HG02870 (cell line): ENCODE measurements around the gene CEL.
"Not testable (repeated sequence)": the region's sequence is repeated elsewhere in the genome, so short reads cannot be mapped to it uniquely, and the experiment has no call there.

ENCODE experiments used
- ATAC-seq: cut with Tn5 transposase; IDR thresholded peaks from one replicate; pipeline ENCODE4 v1.9.1; 2021; ENCODE audit warnings: mild to moderate bottlenecking, moderate library complexity; ENCODE audit not compliant: unreplicated experiment

Gene CEL

DNA sequence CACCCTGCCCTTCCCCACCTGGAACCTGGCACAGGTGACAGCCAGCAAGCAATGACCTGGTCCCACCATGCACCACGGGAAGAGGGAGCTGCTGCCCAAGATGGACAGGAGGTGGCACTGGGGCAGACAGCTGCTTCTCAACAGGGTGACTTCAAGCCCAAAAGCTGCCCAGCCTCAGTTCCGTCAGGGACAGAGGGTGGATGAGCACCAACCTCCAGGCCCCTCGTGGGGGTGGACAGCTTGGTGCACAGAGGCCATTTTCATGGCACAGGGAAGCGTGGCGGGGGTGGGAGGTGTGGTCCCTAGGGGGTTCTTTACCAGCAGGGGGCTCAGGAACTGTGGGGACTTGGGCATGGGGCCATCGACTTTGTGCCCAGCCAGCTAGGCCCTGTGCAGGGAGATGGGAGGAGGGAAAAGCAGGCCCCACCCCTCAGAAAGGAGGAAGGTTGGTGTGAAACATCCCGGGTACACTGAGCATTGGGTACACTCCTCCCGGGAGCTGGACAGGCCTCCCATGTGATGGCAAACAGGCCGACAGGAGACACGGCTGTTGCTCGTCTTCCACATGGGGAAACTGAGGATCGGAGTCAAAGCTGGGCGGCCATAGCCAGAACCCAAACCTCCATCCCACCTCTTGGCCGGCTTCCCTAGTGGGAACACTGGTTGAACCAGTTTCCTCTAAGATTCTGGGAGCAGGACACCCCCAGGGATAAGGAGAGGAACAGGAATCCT is 1.9 kb downstream of the CEL start:
- ATAC-seq: no peak

DNA sequence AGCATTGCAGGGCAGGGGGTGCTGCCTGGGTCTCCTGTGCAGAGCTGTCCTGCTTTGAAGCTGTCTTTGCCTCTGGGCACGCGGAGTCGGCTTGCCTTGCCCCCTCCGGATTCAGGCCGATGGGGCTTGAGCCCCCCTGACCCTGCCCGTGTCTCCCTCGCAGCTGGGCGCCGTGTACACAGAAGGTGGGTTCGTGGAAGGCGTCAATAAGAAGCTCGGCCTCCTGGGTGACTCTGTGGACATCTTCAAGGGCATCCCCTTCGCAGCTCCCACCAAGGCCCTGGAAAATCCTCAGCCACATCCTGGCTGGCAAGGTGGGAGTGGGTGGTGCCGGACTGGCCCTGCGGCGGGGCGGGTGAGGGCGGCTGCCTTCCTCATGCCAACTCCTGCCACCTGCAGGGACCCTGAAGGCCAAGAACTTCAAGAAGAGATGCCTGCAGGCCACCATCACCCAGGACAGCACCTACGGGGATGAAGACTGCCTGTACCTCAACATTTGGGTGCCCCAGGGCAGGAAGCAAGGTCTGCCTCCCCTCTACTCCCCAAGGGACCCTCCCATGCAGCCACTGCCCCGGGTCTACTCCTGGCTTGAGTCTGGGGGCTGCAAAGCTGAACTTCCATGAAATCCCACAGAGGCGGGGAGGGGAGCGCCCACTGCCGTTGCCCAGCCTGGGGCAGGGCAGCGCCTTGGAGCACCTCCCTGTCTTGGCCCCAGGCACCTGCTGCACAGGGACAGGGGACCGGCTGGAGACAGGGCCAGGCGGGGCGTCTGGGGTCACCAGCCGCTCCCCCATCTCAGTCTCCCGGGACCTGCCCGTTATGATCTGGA is 2.7 kb downstream of the CEL start:
- ATAC-seq: no peak

DNA sequence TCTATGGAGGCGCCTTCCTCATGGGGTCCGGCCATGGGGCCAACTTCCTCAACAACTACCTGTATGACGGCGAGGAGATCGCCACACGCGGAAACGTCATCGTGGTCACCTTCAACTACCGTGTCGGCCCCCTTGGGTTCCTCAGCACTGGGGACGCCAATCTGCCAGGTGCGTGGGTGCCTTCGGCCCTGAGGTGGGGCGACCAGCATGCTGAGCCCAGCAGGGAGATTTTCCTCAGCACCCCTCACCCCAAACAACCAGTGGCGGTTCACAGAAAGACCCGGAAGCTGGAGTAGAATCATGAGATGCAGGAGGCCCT is 3.2 kb downstream of the CEL start:
- no peak for ATAC-seq

DNA sequence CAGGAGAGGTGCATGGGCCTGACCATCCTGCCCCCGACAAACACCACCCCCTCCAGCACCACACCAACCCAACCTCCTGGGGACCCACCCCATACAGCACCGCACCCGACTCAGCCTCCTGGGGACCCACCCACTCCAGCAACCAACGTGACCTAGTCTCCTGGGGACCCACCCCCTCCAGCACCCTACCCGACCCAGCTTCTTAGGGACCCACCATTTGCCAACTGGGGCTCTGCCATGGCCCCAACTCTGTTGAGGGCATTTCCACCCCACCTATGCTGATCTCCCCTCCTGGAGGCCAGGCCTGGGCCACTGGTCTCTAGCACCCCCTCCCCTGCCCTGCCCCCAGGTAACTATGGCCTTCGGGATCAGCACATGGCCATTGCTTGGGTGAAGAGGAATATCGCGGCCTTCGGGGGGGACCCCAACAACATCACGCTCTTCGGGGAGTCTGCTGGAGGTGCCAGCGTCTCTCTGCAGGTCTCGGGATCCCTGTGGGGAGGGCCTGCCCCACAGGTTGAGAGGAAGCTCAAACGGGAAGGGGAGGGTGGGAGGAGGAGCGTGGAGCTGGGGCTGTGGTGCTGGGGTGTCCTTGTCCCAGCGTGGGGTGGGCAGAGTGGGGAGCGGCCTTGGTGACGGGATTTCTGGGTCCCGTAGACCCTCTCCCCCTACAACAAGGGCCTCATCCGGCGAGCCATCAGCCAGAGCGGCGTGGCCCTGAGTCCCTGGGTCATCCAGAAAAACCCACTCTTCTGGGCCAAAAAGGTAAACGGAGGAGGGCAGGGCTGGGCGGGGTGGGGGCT is 4.6 kb downstream of the CEL start:
- no peak for ATAC-seq

DNA sequence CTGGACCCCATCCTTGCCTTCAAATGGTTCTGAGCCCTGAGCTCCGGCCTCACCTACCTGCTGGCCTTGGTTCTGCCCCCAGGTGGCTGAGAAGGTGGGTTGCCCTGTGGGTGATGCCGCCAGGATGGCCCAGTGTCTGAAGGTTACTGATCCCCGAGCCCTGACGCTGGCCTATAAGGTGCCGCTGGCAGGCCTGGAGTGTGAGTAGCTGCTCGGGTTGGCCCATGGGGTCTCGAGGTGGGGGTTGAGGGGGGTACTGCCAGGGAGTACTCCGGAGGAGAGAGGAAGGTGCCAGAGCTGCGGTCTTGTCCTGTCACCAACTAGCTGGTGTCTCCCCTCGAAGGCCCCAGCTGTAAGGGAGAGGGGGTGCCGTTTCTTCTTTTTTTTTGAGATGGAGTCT is 5.2 kb downstream of the CEL start:
- no peak for ATAC-seq

DNA sequence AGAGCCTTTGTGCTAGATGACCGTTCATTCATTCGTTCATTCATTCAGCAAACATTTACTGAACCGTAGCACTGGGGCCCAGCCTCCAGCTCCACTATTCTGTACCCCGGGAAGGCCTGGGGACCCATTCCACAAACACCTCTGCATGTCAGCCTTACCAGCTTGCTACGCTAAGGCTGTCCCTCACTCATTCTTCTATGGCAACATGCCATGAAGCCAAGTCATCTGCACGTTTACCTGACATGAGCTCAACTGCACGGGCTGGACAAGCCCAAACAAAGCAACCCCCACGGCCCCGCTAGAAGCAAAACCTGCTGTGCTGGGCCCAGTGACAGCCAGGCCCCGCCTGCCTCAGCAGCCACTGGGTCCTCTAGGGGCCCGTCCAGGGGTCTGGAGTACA is 6.0 kb downstream of the CEL start:
- no peak for ATAC-seq

DNA sequence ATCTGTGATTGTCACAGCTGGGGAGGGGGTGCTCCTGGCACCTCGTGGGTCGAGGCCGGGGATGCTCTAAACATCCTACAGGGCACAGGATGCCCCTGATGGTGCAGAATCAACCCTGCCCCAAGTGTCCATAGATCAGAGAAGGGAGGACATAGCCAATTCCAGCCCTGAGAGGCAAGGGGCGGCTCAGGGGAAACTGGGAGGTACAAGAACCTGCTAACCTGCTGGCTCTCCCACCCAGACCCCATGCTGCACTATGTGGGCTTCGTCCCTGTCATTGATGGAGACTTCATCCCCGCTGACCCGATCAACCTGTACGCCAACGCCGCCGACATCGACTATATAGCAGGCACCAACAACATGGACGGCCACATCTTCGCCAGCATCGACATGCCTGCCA is 6.7 kb downstream of the CEL start:
- not testable (repeated sequence) for ATAC-seq

DNA sequence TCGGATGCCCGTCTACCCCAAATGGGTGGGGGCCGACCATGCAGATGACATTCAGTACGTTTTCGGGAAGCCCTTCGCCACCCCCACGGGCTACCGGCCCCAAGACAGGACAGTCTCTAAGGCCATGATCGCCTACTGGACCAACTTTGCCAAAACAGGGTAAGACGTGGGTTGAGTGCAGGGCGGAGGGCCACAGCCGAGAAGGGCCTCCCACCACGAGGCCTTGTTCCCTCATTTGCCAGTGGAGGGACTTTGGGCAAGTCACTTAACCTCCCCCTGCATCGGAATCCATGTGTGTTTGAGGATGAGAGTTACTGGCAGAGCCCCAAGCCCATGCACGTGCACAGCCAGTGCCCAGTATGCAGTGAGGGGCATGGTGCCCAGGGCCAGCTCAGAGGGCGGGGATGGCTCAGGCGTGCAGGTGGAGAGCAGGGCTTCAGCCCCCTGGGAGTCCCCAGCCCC is 8.8 kb downstream of the CEL start:
- not testable (repeated sequence) for ATAC-seq

DNA sequence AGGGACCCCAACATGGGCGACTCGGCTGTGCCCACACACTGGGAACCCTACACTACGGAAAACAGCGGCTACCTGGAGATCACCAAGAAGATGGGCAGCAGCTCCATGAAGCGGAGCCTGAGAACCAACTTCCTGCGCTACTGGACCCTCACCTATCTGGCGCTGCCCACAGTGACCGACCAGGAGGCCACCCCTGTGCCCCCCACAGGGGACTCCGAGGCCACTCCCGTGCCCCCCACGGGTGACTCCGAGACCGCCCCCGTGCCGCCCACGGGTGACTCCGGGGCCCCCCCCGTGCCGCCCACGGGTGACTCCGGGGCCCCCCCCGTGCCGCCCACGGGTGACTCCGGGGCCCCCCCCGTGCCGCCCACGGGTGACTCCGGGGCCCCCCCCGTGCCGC is 9.2 kb downstream of the CEL start:
- ATAC-seq: not testable (repeated sequence)

DNA sequence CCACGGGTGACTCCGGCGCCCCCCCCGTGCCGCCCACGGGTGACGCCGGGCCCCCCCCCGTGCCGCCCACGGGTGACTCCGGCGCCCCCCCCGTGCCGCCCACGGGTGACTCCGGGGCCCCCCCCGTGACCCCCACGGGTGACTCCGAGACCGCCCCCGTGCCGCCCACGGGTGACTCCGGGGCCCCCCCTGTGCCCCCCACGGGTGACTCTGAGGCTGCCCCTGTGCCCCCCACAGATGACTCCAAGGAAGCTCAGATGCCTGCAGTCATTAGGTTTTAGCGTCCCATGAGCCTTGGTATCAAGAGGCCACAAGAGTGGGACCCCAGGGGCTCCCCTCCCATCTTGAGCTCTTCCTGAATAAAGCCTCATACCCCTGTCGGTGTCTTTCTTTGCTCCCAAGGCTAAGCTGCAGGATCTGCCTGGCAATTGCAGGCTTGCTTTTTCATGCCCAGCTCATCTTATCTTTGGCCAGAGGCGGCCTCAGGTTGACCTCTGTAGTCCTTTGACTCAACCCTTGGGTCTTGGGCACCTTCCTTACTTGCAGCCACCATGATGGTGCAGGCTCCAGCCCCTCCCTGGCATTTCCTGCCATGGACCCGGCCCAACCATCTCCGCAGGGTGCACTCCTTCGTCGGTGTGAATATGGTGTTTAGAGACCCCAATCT is 9.8 kb downstream of the CEL start:
- ATAC-seq: no peak

DNA sequence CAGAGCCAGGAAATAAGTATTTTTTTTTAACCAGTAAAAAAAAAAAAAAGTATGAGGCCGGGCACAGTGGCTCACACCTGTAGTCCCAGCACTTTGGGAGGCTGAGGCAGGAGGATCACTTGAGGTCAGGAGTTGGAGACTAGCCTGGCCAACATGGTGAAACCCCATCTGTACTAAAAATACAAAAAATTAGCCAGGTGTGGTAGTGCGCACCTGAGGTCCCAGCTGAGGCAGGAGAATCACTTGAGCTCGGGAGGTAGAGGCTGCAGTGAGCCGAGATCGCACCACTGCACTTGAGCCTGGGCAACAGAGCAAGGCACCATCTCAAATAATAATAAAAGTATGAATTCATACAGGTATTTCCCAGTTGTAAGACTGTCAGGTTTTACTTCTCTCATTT is 10.4 kb downstream of the CEL start:
- ATAC-seq: not testable (repeated sequence)

DNA sequence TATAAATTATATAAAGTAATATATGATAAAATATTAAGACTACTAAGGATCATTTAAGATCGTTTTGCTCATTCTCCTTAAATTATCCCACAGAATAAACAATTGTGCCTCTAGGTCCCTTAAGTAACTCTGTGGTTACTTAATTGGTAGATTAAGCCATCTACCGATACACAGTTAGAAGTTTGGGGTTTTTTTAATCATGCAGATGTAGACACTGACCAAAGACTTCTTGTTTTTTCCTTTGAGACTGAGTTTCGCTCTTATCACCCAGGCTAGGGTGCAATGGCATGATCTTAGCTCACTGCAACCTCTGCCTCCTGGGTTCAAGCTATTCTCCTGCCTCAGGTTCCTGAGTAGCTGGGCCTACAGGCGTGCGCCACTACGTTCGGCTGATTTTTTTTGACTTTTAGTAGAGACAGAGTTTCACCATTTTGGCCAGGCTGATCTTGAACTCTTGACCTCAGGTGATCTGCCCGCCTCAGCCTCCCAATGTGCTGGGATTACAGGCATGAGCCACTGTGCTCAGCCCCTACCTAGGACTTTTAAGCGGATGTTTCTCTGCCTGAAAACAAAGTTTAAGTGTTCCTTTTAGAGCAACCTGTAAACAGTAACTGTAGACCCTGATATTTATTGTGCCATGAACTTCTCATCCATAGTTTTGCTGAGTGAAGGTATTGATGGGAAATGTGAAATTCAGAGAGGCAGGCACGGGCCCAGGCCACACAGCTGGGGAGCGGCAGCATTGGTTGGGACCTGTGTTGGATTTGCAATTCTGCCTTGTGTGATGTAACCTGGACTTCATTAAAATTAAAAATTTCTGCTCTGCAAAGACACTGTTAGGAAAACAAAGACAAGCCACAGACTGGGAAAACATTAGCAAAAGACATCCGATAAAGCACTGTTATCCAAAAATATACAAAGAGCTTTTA is 11.6 kb downstream of the CEL start:
- ATAC-seq: no peak

DNA sequence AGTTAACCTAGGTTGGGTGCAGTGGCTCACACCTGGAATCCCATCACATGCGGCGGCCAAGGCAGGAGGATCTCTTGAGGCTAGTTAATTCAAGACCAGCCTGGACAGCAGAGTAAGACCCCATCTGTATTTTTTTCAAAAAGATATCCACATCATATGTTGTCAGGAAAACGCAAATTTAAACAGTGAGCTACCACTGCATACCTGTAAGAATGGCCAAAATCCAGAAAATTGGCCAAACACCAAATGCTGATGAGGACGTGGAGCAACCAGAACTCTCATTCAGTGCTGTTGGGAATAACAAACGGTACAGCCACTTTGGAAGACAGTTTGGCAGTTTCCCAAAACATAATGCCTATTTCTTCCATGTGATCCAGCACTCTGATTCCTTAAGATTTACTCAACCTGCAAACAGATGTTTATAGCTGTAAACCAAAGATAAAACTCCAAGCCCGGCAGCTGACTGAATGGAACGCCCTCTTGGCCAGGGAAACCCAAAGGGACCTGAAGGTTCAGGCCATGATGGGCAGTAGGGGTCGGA is 12.4 kb downstream of the CEL start:
- ATAC-seq: no peak

DNA sequence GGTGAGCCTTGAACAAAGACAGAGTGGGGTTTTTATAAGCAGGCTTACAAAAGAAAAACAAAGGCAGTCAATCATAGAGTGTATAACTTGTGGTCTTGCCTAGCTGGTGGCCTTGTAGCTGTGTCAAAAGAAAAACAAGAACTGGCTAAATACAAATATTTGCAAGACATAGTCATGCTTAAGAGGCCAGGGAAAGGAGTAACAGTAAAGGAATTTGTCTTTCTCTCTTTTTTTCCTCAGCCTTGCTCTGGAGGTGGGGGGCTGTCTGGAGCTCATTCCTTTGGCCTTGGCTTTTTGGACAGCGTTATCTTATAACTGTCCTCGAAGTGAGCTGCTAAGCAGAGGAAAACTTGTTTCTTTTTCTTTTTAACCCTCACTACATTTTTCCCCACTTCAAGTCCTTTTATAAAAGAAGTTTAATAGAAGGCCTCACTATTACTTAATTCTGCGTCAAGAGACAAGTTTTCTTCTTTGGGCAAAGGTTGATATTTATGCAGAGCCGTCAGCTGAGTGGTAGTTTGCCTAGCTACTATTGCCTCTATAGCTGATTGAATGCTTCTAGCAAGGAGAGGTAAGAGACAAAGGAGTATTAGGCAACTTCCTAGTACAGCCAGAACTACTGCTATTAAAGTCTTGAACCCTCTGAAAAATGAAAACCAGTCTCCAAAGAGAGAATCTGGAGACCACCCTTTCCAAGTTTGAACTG is 14.3 kb downstream of the CEL start:
- ATAC-seq: no peak

DNA sequence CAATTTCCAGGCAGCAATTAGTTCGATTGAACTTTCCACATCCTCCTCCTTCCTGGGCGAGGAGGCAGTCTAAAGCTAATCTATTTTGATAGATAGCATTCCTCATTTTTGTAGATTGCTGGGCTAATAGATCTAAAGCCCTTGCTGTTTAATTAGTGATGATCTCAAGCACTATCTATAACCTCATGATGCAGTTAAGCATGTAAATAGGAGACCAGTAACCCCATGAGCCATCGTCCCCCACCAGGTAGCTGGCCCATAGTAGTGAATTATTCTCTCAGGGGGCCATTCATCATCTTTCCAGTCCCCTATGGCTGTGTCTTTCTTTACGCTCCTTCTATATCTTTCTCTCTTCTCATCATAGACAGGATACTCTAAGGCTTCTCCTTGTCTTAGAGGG is 14.9 kb downstream of the CEL start:
- no peak for ATAC-seq

DNA sequence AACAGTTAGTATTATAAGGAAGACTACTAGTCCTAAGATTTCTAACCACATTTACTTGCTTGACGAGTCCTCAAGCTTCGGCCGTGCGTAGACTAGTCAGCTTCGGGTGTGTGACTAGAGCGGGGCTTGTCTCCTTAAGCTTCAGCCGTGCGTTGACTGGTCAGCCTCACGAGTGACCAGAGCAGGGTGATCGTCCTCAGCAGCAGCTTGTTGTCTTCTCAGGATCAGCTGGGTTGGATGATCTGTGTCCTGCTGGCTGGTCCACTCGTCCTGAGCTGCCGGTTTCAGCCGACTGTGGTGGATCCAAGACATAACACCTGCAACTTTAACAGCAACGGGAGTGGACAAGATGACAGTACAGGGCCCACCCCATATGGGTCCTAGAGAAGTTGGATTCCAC is 16.7 kb downstream of the CEL start:
- no peak for ATAC-seq

DNA sequence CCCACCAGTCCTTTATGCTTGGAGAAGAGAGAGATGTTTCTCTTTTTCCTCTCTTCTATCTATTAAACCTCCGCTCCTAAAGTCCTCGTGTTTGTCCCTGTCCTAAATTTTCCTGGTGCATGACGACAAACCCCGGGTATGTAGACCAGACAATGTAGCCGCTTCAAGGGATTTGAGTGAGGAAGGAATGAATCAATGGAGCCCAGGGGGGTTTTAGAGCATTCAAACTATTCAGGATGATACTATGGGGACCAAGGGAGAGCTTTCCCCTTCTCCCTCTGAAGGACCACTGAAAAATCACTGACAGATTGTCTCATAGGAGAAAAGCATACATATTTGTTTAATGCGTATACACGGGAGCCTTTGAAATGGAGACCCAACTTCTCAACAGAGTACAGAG is 18.4 kb downstream of the CEL start:
- no peak for ATAC-seq

DNA sequence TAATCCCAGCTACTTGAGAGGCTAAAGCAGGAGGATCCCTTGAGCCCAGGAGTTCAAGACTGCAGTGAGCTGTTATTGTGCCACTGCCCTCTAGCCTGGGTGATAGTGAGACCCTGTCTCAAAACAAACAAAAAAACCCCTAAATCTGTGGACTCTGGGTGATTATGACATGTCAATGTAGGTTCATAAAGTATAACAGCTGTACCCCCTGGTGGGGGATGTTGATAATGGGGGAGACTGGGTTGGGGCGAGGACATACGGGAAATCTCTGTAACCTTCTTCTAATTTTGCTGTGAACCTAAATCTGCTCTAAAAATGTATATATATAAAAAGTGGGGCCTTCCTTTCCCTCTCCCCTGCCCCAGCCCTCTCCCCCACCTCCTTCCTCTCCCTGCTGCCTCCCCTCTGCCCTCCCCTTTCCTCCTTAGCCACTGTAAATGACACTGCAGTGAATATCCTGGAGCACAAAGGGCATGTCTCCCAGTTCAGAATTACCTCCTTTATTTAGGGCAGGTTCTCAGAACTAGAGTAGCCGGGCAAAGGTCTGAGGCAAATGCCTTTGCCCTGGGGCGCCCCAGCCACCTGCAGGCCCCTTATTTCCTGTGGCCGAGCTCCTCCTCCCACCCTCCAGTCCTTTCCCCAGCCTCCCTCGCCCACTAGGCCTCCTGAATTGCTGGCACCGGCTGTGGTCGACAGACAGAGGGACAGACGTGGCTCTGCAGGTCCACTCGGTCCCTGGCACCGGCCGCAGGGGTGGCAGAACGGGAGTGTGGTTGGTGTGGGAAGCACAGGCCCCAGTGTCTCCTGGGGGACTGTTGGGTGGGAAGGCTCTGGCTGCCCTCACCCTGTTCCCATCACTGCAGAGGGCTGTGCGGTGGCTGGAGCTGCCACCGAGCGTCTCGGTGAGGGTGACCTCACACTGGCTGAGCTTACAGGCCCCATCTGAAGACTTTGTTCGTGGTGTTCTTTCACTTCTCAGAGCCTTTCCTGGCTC is 19.3 kb downstream of the CEL start:
- not testable (repeated sequence) for ATAC-seq
